UCSD-AML1 (cell line): Measurements from ENCODE around the gene DYNC1H1.

Experiments
- DNase-seq: peaks from one replicate; lab custom pipeline; 2025; ENCODE audit not compliant: unreplicated experiment; lab: John Stamatoyannopoulos, UW

DYNC1H1 gene

GRCh38 chr14:101944451-101944850 is 19.9 kb upstream of the DYNC1H1 start:
- no peak for DNase-seq

- no peak for DNase-seq
Measured at GRCh38 chr14:101945171-101945570, 19.2 kb upstream of the DYNC1H1 start.

- DNase-seq: no peak
Measured at GRCh38 chr14:101947577-101947903, 16.8 kb upstream of the DYNC1H1 start.

GRCh38 chr14:101947904-101948665 is 16.3 kb upstream of the DYNC1H1 start:
- DNase-seq: peak; percentile 99

DNA sequence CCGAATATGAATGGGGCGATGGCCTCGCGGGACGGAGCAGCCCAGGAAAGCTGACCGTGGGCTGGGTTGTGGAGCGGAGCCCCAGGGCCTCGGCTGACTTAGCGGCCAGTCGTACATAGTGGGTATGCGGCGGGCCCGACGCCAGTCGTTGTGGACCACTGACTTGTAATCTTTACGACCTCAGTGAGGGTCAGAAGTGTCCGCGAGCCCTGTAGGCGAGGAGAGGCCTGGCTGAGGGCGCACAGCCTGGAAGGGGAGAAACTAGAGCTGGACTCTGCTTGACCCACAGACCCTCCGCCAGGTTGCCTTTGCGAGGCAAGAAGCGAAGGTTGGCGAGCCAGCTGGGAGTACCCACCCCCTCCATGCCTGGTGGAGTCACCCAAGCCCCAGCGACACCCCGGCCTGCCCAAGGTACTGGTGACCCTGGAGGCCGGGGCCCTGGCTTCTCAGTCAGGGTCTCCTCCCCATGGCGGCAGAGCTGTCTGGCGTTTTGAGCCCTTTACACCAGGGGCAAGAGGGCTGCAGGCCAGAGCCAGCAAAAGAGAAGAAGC is 15.6 kb upstream of the DYNC1H1 start:
- DNase-seq: no peak

DNA sequence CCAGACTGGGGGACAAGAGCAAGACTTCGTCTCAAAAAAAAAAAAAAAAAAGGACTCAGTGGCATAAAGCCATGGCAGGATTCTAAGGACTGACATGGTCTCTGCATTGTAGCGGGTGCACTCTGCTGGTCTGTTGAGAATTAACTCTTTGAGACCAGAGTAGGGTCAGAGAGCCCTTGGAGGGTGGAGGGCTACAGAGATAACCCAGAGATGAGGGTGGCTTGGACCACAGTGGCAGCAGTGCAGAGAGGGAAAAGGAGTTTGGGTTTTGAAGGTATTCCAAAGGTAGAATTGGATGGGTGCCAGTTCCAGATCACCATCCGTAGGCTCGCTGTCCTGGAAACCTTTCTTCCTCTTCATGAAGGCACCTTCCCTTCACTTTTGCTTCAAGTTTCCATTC is 14.3 kb upstream of the DYNC1H1 start:
- no peak for DNase-seq

DNA sequence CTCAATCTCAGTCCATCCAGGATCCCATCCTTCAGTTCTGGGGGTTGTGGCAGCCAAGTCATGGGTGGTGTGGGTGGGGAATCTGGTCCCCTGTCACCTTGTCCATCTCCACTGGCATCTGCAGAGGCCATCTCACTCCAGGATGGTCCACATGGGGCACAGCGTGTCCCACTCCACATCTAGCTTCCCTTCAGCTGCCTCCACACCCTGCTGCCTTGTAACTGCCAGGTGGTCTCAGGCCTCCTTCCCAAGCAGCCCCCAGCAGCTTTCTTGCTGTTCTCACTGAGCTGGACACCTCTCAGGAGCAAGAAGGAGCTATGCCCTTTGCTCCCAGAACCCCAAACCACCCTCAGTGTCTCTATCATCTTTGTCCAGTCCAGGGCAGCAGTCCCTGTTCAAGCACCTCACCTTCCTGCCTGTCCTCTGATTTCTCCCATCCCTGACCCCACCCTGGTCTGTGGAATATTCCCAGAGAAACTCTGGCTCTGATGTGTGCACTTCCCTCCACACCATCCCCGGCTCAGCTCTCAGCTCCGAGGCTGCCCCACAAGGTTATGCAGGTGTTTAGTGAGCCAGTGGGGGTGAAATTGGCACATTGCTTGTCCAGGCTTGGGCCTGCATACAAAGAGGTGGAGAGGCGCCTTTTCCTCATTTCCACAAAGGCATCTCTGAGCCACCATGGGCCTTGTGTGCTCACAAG is 13.7 kb upstream of the DYNC1H1 start:
- DNase-seq: no peak

GRCh38 chr14:101953151-101953550 is 11.2 kb upstream of the DYNC1H1 start:
- no peak for DNase-seq

DNA sequence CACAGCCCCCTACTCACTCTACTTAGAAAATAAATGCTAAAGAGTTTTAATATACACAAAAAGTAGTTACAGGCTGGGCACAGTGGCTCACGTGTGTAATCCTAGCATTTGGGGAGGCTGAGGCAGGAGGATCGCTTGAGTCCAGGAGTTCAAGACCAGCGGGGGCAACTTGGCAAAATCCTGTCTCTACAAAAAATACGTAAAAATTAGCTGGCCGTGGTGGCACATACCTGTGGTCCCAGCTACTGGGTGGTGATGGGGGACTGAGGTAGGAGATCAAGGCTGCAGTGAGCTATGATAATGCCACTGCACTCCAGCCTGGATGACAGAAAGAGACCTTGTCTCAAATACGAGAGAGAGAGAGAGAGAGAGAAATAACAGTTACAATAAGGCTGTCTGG is 9.9 kb upstream of the DYNC1H1 start:
- DNase-seq: no peak

GRCh38 chr14:101955695-101956161 is 8.6 kb upstream of the DYNC1H1 start:
- DNase-seq: no peak

DNA sequence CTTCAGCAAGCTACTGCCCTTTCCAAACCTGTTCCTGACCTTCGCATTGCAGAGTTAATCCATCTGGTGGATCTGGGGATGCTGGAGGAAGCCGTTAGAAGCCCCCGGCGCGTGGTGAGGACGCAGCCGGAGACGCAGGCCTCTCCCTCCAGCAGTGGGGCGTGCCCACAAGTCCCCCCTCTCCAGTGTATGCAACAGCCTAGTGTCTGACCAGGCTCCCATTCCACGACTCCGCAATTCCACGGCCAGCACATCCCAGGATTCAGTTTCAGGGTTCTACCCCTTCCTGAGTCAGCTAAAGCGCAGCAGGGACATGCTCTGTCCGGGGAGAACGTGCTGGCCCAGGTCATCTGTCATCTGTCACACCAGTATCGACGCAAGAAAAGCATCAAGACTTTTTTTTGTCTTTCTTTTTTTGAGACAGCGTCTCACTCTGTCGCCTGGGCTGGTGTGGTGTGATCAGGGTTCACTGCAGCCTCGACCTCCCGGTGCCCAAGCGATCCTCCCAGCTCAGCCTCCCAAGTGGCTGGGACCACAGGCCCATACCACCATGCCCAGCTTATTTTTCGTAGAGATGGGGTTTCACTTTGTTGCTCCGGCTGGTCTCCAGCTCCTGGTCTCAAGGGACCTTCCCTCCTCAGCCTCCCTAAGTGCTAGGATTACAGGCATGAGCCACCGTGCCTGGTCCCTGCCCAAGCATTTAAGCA is 8.0 kb upstream of the DYNC1H1 start:
- no peak for DNase-seq

DNA sequence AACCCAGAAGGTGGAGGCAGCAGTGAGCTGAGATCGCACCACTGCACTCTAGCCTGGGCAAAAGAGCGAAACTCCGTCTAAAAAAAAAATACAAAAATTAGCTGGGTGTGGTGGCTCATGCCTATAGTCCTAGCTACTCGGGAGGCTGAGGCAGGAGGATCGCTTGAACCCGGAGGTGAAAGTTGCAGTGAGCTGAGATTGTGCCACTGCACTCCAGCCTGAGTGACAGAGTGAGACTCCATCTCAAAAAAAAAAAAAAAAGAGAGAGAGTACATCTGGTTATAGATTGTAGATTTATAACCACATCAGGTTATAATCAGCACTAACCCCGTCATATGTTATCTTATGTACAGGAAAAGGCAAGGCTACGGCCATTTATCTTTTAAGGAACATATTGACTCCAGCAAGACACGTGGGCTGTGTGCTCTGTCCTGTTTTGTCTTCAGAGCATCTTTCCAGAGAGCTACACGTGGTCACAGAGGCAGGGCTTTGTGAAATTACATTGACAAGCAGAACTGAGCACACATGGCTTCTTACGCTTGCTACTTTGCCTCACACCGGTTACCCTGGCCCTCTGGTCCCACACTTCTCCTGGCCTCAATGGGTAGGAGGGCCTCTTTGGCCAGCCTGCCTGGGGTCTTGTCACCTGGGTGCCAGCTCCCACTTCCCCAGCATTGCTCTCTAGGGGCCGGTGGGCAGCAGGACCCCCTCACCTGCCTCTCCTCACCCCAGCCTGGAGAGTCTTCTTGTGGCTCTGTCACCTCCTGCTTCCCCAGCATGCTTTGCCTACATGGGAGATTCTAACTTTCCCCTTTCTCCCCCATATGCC is 6.8 kb upstream of the DYNC1H1 start:
- DNase-seq: no peak

- DNase-seq: no peak
Measured at GRCh38 chr14:101958418-101959180, 5.8 kb upstream of the DYNC1H1 start.

DNA sequence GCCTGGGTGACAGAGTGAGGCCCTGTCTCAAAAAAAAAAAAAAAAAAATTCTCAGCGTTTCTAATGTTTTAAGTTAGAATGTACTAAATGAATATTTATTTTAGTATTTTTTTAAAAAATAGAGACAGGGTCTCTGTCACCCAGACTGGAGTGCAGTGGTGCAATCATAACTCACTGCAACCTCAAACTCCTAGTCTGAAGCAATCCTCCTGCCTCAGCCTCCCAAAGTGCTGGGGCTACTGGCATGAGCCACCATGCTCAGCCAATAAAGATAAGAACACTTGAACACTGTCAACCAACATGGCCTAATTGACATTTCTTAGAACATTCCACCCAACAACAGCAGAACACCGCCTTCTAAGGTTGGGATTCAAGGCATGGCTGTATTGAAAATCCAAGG is 5.1 kb upstream of the DYNC1H1 start:
- DNase-seq: no peak

DNA sequence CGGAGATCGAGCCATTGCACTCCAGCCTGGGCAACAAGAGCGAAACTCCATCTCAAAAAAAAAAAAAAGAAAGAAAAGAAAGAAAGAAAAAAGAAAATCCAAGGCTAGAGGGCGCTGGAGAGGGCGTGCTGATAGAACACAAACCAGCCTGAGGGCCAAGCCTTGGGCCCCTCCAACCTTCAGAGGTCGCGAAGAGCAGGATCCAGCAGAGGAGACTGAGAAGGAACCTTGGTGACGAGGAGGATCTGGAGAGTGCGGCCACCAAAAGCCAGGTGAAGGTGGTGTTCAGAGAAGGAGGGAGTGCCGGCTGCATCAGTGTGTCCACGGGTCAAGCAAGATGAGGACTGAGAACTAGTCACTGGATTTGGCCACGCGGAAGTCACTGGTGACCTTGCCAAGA is 4.1 kb upstream of the DYNC1H1 start:
- DNase-seq: no peak

GRCh38 chr14:101961011-101961721 is 3.2 kb upstream of the DYNC1H1 start:
- DNase-seq: peak; percentile 69

GRCh38 chr14:101961746-101962502 is 2.4 kb upstream of the DYNC1H1 start:
- DNase-seq: no peak

- no peak for DNase-seq
Measured at GRCh38 chr14:101962503-101962874, 1.9 kb upstream of the DYNC1H1 start.

GRCh38 chr14:101963052-101963451 is 1.3 kb upstream of the DYNC1H1 start:
- no peak for DNase-seq
